Measurements from ENCODE around the gene WFDC9.
"Not testable (repeated sequence)": the region's sequence is repeated elsewhere in the genome, so short reads cannot be mapped to it uniquely, and the experiment has no call there.

The WFDC9 gene

DNA sequence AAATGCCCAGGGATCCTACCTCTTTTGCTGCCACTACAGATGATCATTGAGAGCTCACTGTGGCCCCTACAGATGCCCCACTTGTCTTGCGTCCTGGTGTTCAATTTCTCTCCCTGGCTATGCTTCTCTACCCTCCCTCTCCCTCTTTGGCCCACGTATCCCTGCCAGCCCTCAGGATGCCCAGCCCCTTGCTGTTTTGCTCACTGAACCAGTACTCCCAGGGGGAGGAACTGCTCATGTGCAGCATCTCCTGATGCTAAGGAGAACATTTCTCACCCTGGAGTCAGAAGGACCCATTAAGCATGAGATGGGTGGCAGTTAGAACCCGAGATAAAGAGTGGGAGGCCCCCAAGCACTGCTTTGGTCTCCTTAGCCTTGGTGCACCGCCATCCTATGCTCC is at the start of gene WFDC9:
Gene WFDC9 (minus strand): TSS at position 101 of the 400 bp plus-strand sequence. CDS start 21,103 bp downstream, outside the sequence.
- no peak for DNase-seq (ENCODE audit: low read depth)

DNA sequence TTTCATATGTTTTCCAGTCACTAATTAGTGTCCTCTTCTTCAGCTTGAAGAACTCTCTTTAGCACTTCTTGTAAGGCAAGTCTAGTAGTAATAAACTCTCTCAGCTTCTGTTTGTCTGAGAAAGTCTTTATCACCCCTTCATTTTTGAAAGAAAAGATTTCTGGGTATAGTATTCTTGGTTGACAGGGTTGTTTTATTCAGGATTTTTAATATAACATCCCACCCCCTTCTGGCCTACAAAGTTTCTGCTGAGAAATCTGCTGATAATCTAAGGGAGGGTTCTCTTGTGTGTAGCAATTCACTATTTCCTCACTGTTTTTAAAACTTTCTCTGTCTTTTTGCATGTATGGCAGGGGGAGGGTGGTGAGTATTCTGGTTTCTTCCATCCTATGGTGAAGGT is 48.6 kb upstream of the WFDC9 start:
- no peak for DNase-seq (ENCODE audit: low read depth)

DNA sequence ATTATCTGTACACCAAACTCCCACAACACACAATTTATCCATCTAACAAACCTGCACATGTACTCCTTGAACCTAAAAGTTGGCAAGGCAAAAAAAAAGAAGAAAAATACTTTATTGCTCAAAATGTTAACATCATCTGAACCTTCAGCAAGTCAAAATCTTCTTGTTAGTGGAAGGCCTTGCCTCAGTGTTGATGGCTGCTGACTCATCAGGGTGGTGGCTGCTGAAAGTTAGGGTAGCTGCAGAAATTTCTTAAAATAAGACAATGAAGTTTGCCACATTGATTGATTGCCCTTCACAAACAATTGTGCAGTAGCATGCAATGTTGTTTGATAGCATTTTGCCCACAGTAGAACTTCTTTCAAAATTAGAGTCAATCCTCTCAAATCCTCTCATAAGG is 41.7 kb upstream of the WFDC9 start:
- DNase-seq (ENCODE audit: low read depth) = no peak

DNA sequence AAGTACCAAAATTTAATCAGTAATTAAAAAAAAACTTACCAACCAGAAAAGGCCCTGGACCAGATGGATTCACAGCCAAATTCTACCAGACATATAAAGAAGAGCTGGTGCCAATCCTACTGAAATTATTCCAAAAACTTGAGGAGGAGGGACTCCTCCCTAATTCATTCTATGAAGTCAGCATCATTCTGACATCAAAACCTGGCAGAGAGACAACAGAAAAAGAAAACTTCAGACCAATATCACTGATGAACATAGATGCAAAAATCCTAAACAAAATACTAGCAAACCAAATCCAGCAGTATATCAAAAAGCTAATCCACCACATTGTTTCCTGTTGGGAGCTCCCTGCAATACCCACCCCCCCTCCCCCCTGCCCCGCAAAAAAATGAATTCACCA is 39.1 kb upstream of the WFDC9 start, which contains the start of gene WFDC11:
Gene WFDC11 (minus strand): TSS at position 101 of the 400 bp plus-strand sequence. CDS start 19,639 bp downstream, outside the sequence.
- no peak for DNase-seq (ENCODE audit: low read depth)

DNA sequence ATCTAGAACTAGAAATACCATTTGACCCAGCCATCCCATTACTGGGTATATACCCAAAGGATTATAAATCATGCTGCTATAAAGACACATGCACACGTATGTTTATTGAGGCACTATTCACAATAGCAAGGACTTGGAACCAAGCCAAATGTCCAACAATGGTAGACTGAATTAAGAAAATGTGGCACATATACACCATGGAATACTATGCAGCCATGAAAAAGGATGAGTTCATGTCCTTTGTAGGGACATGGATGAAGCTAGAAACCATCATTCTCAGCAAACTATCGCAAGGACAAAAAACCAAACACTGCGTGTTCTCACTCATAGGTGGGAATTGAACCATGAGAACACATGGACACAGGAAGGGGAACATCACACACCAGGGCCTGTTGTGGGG is 26.0 kb upstream of the WFDC9 start:
- DNase-seq (ENCODE audit: low read depth) = not testable (repeated sequence)

DNA sequence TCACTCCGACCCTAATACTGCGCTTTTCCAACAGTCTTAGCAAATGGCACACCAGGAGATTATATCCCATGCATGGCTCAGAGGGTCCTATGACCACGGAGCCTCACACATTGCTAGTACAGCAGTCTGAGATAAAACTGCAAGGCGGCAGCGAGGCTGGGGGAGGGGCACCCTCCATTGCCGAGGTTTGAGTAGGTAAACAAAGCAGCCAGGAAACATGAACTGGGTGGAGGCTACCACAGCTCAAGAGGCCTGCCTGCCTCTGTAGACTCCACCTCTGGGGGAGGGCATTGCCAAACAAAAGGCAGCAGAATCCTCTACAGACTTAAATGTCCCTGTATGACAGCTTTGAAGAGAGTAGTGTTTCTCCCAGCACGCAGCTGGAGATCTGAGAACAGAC is 20.6 kb upstream of the WFDC9 start:
- DNase-seq (ENCODE audit: low read depth) = not testable (repeated sequence)

DNA sequence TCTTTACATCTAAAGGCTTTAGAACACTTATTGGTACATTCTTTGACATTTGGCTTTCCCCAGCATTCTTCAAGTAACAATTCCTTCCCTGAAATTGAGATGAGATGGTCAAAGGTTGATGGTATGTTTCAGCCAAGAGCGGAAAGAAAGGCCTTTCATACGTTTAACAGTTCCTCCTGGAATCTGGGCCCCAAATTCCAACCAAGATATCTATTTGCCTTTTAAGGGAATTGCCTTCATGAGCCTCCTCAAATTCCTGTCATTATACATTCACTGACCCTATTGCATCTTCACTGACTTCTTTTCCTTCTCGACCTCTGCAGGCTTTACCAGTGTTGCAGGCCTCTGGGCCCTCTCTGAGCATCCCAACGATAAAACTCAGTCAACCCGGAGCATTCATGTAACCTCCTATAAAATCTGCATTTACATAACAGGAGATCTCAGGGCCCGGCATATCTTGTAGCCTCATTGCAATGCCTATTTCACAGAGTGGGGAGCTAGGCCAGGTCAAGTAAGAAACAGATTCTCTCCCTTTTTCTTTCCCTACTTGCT is 18.3 kb upstream of the WFDC9 start:
- DNase-seq (ENCODE audit: low read depth) = no peak

DNA sequence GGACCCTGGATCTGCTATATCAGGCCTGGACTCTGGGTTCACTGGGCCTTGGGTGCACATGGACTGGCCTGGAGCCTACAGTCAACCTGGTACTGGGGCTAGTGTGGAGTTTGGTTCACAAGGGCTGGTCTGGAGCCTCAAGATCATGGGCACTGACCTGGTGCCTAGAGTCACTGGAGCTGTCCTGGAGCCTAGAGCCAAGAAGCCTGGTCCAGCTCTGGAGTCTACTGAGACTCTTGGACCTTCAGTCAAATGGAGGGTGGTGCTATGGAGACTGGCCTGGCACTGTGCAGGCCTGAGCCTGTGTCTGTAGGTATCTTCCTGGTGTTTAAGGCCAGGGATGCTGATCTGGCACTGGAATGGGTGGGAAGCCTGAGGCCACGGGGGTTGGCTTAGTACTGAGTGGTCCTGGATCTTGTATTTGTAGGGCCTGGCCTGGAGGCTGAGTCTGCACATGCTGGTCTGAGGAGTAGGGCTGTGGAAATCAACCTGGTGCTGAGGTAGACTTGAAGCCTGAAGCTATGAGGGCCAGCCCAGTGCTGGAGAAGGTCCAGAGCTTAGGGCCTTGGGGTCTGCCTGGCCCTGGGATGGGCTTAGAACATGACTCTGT is 16.5 kb upstream of the WFDC9 start:
- no peak for DNase-seq (ENCODE audit: low read depth)

DNA sequence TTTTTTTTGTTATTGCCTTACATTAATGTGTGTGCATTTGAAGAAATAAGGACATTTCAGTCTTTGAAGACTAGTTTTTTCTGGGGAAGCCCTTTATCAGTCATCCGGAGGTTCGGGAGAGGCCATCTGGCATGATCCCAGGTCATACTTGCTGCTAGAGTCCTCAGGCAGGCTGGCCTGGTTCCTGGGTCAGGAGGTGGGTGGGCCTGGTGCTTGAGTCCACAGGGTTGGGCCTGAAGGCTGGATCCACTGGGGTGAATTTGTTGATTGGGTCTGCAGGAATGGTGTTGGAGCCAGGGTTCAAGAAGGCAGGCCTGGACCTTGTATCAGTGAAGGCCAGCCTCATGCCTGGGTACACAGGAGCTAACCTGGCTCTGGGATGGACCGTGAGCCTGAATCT is 15.8 kb upstream of the WFDC9 start:
- no peak for DNase-seq (ENCODE audit: low read depth)

DNA sequence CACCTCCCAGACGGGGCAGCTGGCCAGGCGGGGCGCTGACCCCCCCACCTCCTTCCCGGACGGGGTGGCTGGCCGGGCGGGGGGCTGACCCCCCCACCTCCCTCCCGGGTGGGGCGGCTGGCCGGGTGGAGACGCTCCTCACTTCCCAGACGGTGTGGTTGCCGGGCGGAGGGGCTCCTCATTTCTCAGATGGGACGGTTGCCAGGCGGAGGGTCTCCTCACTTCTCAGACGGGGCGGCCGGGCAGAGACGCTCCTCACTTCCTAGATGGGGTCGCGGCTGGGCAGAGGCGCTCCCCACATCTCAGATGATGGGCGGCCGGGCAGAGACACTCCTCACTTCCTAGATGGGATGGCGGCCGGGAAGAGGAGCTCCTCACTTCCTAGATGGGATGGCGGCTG is 14.8 kb upstream of the WFDC9 start:
- not testable (repeated sequence) for DNase-seq (ENCODE audit: low read depth)

DNA sequence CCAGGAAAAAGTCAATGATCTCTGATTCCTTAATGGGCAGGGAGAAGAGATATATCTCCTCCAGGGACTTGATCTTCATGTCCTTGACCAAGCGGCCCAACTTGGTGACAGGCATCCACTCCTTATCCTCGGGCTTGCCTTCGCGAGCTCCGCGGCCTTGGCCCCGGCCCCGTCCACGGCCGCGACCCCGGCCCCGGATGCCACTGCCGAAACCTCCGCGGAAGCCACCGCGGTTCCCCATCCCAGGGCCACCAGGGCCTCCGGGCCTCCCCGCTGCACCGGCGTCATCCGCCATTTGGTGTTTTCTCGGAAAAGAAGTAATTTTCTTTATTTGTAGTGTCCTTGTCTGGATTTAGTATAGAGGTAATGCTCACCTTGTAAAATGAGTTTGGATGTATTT is 10.0 kb upstream of the WFDC9 start:
- not testable (repeated sequence) for DNase-seq (ENCODE audit: low read depth)

DNA sequence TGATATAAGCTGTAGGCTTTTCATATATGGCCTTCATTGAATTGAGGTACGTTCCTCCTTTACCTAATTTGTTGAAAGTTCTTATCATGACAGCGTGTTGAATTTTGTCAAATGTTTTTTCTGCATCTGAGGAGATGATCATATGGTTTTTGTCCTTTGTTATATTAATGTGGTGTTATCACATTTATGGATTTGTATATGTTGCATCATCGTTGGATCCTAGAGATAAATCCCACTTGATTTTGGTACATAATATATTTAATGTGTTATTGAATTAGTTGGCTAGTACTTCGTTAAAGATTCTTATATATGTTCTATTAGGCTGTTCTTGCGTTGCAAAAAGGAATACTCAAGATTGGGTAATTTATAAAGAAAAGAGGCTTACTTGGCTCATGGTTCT is 8.6 kb upstream of the WFDC9 start:
- DNase-seq (ENCODE audit: low read depth) = no peak

DNA sequence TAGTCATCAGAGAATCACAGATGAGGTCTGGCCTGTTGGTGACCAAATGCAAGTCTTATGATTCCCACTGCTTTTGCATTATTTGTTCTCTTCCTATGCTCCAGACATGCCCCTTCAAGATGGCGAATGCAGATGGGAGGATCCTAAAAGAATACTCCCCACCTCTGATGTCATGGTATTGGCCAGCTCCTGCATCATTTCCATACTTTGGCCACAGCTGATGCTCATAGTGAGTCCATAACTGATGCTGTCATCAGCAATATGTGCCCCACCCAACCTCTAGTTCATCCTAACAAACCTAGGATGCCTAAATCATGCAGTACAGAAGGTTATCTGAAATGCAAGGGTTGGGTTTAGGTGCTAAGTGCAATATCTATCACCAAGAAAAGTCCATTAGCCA is 5.4 kb upstream of the WFDC9 start:
- no peak for DNase-seq (ENCODE audit: low read depth)

DNA sequence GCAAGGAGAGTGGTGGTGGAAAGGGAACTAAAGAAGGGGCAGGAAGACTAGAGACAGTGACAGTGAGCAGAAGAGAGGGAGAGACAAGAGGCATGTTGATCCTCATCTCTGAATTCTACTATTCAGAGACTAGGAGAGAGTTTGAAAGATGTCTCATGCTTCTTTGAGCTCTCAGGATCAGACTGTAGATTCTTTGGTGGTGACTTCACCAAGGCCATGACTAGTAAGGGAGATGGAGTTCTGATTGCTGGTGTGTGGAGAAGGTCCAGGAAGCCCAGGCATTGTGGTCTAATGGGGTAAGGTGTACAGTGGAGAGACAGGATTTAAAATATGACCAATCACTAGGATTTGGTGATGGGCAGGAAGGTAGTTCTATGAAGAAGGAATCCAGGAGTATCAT is 713 bp downstream of the WFDC9 start:
- DNase-seq (ENCODE audit: low read depth) = no peak

DNA sequence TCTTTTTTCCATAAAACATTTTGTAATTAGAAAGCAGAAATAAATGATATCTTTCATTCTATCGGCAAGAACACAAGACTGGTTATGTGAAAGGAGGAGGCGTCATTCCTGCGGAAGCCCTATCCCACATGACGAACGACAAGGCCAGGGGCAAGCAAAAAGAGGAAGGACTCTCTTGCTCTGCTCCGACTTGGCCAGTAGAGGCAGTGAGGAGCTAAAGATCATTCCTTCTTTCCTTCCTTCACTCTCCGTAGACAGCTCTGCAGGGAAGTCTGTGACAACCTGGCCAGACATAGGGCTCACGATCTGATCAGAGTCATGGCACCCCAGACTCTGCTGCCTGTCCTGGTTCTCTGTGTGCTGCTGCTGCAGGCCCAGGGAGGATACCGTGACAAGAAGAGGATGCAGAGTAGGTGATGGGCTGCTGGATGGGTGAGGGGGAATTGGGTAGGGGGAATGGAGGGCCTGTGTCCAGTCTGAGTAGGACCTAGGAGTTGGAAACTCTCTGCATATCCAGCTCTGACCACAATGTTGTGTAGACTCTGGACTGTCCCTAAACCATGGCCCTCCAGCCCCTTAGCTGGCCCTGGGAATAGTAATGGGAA is 1.5 kb downstream of the WFDC9 start, which contains the start of gene WFDC10A:
Gene WFDC10A (plus strand): TSS at position 244 of the 605 bp plus-strand sequence. CDS start 75 bp downstream, at position 319.
- DNase-seq (ENCODE audit: low read depth) = no peak

DNA sequence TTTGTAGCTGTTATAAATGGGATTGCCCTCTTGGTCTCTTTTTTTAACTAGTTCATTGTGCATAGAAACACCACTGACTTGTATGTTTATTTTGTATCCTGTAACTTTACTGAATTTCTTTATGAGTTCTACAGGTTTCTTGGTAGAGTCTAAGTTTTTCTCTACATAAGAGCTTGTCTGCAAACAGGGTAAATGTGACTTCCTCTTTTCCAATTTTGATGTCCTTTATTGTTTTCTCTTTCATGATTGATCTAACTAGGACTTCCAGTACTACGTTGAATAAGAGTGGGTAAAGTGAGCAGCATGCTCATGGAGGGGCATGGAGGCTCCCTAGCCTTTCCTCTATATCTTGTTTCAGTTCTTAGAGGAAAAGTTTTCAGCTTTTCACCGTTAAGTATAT is 4.5 kb downstream of the WFDC9 start:
- no peak for DNase-seq (ENCODE audit: low read depth)

DNA sequence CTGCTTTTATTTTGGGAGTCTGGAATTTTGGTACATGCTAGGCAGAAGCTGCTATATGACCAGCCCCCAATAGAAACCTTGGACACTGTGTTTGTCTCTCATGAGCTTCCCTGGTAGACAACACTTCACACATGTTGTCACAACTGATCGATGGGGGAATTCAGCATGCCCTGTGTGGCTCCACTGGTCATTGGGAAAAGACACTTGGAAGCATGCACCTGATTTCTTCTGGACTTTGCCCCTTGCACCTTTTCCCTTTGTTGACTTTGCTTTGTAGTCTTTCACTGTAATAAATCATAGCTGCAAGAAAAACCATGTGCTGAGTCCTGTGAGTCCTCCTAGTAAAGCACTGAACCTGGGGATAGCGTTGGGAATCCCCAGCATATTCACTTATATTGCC is 9.5 kb downstream of the WFDC9 start:
- DNase-seq (ENCODE audit: low read depth) = no peak

DNA sequence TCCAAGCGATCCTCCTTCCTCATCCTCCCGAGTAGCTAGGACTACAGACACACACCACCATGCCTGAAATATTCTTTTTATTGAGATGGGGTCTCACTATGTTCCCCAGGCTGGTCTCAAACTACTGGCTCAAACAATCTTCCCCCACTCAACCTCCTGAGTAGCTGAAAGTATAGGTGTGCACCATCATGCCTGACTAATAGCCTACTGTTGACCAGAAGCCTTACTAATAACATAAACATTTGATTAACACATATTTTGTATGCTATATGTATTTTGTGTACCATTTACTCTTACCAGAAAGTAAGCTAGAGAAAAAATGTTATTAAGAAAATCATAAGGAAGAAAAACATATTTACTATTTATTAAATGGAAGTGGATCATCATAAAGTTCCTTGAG is 13.5 kb downstream of the WFDC9 start:
- DNase-seq (ENCODE audit: low read depth) = no peak

DNA sequence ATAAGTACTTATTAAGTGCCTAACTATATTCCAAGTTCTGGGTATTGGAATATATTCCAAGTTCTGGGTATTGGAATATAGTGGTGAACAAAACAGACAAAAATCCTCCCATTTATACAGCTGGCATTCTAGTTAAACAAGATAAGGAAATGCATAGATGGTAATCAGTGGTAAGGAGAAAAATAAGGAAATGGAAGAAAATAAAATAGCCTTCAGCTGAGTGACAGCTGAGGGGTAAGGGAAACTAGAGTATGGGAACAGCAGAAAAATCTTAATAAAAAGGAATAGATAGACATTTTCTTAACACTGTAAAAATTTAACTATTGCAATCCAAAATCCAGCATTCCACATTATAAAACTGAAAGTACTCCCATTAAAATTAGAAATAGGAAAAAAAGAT is 18.8 kb downstream of the WFDC9 start:
- DNase-seq (ENCODE audit: low read depth) = no peak

DNA sequence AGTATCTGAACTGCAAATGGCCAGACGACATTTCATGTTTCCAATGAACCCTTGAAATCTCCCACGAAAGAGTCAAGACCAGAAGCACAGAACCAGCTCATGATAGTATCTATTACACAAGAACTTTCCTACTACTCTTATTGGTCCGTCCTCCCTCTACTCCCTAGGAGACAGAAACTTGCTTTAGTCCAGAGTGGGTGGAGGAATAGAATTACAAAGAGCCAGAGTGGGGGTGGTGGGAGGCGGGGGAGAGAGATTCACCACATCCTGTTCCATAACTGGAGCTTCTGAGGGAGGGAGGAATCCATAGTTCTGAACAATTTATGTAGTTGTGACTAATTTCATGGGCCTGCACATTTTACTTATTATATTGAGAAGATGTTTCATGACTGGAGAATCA is 20.0 kb downstream of the WFDC9 start:
- no peak for DNase-seq (ENCODE audit: low read depth)

DNA sequence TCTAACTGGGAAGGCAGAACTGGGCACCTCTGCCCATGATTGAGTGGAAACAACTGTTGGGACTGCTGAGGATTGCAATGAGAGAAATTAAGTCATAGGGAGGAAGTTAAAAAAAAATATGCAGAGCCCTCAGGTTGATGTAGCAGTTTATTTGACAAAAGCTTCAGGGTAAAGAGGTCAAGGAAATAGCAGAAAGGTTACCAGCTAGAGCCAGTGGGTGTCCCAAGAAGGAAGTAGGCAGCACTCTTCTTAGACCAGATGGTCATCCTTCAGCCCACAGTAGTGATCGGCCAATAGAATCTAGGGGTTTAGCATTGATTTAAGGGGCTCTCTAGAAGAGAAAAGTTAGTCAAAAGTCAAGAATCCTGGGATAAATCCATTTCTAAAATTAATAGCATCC is 23.3 kb downstream of the WFDC9 start:
- no peak for DNase-seq (ENCODE audit: low read depth)

DNA sequence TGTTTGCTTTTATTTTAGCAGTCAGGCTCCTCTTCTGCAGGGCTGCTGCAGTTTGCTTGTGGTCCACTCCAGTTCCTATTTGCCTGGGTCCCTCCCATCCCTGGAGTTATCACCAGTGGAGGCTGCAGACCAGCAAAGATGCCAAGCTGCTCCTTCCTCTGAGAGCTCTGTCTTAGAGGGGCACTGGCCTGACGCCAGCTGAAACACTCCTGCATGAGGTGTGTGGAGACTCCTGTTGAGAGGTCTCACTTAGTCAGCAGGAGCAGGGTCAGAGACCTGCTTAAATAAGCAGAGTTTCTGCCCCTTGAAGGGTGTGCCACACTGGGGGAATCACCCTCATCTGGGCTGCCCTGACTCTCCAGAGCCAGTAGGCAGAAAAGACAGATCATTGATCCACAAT is 35.8 kb downstream of the WFDC9 start:
- no peak for DNase-seq (ENCODE audit: low read depth)

DNA sequence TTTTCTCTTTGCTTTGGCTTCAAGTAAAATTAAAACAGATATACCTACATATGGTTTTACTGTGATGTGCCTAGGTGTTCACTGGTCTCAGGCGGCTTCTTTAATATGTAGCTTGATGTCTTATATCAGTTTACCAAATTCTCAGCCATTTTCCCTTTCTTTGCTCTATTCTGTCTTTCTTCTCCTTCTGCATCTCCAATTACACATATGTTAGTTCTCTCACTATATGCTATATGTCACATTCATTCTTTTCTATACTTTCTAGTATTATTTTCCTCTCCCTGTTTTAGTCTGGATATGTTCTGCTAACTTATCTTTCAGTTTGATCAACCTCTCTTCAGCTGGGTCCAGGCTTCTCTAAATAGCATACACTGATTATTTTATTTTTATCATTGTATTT is 37.6 kb downstream of the WFDC9 start:
- no peak for DNase-seq (ENCODE audit: low read depth)
